NCI-H1417 (cell line): Measurements from ENCODE around the gene ENOX2.
"Not testable (repeated sequence)": the region's sequence is repeated elsewhere in the genome, so short reads cannot be mapped to it uniquely, and the experiment has no call there.

ENCODE experiments used
- DNase-seq, 3 experiments: peaks; one replicate each; lab custom pipeline; 2025; lab: John Stamatoyannopoulos, UW

The ENOX2 gene

DNA sequence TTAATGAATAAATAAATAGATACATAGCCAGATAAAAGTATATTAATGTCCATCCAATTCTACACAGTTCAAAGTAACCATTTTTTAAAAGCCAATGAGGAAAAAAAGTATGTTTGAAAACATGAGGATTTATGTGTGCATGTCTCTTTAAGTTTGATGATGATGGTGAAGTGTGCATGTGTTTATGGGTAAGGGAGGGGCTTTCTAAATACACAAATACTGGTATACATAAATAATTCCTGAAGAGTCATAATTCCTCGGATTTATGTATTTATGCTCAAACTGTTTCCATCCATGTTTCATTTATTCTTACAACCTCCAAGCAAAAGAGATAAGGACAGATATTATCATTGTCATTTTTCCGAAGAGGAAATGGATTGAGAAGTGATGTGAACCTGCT lies 75.4 kb downstream of the ENOX2 start:
- no peak for DNase-seq

DNA sequence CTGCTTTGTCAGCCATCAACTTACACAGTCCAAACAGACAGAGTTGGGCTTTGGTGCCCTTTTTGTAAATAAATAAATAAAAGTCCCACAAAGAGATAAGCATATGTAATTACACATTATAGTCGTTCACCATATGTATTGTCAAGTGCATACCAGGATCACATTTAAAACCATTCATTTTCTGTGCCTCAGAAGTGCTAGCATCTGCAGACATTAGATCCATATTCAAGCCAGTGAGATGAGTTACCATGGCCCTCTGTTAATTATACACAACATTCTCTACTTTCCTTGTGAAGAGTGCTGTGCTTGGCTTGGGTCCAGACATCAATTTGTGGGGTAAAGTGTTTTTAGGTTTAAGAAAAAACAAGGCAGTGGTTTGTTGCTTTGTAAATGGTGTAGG lies 76.8 kb downstream of the ENOX2 start:
- DNase-seq: peak; percentile 43 to 84 (median 79)

DNA sequence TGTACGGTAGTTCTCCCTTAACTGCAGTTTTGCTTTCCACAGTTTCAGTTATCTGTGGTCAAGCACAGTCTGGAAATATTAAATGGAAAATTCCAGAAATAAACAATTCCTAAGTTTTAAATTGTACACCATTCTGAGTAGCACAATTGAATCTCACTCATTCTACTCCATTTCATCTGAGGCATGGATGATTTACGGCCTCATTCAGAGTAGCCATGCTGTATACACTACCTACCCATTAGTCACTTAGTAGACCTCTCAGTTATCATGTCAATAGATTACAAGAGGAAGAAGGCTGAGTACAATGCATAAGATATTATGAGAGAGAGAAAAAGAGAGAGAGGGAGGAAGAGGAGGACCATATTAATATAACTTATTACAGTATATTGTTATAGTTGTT lies 77.5 kb downstream of the ENOX2 start:
- peak; percentile 14 to 71 (median 69) for DNase-seq

DNA sequence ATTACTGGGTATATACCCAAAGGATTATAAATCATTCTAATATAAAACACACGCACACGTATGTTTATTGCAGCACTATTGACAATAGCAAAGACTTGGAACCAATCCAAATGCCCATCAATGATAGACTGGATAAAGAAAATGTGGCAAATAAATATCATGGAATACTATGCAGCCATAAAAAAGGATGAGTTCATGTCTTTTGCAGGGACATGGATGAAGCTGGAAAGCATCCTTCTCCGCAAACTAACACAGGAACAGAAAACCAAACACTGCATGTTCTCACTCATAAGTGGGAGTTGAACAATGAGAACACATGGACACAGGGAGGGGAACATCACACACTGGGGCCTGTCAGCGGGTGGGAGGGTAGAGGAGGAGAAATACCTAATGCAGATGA lies 83.6 kb downstream of the ENOX2 start:
- not testable (repeated sequence) for DNase-seq

DNA sequence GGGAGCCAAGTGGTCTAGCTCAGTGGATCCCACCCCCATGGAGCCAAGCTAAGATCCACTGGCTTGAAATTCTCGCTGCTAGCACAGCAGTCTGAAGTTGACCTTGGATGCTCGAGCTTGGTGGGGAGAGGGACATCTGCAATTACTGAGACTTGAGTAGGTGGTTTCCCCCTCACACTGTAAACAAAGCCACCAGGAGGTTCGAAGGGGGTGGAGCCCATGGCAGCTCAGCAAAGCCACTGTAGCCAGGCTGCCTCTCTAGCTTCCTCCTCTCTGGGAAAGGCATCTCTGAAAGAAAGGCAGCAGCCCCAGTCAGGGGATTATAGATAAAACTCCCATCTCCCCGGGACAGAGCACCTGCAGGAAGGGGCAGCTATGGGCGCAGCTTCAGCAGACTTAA lies 89.1 kb downstream of the ENOX2 start:
- not testable (repeated sequence) for DNase-seq

DNA sequence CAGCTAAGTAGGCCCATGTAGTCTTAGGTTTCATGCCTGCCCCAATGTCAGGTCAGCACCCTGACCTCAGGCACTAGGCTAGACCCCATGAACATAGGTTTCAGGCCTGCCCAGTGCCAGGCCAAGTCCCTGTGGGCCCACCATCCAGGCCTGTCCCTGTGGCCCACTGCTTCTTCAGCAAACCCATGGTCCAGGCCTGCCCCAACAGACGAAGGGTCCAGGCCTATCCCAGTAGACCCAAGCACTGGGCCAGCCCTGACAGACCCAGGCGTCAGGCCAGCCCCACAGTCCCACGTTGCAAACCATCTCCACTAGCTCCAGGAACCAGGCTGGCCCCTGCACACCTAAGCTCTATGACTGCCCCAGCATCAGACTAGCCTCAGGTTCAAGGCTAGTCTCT lies 92.4 kb downstream of the ENOX2 start:
- no peak for DNase-seq

DNA sequence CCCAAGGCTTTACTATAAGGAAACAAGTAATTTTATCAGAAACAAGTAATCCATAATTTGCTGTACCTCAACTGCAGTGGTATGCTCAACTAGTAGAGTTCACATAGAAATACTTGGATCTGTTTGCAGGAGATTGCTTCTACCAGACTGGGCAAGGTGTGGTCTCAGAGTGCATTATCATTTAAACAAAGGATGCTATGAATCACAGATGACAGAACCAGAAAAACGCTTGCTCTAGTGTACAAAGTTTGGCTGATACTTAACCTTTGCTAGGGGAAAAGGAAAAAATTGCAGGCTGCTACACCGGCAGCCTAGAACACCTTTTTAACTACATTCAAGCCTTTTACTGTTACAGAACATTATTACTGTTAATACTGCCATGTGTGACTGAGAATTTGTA lies 97.1 kb downstream of the ENOX2 start:
- peak in 1 of 3 experiments; percentile 31 for DNase-seq

DNA sequence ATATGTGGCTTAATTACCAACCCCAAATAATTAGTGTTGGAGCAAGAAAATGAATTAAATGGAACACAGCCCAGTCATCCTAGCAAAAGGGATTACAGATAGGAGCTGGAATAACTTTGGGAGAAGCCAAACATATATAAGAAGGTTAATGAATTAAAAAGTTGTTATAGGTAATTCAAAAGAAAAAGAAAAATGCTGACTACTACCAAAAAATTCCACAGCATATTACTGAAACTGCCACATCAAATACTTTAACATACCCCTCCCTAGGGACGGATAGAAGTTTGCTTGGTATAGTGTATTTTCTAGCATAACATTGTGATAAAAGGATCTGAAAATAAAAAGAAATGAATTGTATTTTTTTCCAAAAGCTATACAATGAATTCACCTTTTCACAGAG lies 99.5 kb downstream of the ENOX2 start:
- DNase-seq: no peak

DNA sequence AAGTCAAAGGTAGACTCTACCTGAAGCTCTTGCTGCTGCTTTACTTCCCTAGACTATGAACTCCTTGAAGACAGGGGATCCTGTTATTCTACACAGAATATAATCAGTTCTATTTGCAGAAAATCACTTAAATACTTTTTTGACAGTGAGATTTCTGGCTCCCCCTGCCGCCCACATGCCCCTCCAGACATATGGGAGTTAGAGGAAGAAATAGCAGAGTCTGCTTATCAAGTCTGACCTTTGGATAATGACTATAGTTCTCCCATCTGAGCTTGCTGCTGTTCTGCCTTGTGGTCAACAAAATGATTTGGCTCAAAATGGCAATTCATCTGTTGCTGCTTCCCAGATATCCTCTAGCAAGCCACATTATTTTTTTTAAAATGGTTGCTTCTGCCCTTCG lies 101.1 kb downstream of the ENOX2 start:
- no peak for DNase-seq

DNA sequence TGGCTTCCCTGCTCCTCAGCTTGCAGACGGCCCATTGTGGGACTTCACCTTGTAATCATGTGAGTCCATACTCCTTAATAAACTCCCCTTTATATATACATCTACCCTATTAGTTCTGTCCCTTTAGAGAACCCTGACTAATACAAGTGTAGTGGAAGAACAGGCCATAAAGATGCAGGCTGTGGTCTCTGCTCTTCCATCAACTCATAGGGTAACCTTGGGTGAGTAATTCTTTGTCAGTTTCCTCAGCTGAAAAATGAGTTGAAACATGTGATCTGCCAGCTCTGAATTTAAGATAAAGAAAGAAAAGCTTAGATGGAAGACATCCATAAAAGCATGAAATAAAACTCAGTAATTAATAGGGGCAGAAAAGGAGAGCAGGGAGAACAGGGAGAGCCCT lies 103.6 kb downstream of the ENOX2 start:
- DNase-seq: no peak

DNA sequence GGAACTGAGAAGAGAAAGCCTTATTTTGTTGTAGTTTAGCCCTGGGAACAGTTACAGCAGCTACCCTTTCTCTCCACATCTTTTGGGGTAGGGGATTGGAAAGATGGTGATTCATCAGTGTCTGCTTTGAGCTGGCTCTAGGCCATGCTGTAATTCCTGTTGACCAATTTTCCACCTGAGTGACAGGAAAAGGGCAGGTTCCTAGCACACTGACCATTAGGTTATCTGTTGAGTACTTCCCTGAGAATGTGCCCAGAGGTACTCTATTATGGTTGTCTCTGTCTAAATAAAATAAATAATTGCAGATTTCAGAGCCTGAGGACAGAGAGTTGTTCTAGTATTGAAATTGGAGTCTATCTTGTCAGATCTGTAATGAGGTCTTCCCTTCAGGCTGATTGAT lies 109.0 kb downstream of the ENOX2 start:
- DNase-seq: peak in 2 of 3 experiments; percentile 47 to 82

DNA sequence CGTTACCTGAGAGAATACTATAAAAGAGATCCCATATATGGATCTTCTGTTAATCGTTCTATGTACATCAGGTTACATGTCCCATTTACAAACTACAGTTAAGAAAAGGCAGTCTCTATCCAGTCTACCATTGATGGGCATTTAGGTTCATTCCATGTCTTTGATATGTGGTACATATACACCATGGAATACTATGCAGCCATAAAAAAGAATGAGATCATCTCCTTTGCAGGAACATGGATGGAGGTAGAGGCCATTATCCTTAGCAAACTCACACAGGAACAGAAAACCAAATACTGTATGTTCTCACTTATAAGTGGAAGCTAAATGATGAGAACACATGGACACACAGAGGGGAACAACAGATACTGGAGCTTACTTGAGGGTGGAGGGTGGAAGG lies 111.1 kb downstream of the ENOX2 start:
- DNase-seq: not testable (repeated sequence)

DNA sequence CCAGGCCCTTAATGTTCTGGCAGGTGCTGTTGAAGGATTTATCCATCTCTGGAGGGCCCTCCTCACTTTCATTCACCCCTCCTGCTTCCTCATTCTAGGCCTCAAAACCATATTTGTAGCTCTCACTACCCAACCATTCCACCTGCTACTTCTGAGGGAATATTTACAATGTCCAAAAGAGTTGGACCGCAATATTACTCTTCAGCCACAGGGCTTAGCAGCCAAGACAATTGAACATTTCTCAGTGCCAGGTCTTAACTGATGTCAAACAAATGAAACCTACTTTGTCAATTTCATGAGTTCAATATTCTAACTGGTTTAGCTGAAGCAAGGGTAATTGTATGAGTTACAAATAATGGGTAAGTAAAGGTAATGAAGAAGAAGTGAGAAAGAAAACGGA lies 113.2 kb downstream of the ENOX2 start:
- DNase-seq: peak in 1 of 3 experiments; percentile 13

DNA sequence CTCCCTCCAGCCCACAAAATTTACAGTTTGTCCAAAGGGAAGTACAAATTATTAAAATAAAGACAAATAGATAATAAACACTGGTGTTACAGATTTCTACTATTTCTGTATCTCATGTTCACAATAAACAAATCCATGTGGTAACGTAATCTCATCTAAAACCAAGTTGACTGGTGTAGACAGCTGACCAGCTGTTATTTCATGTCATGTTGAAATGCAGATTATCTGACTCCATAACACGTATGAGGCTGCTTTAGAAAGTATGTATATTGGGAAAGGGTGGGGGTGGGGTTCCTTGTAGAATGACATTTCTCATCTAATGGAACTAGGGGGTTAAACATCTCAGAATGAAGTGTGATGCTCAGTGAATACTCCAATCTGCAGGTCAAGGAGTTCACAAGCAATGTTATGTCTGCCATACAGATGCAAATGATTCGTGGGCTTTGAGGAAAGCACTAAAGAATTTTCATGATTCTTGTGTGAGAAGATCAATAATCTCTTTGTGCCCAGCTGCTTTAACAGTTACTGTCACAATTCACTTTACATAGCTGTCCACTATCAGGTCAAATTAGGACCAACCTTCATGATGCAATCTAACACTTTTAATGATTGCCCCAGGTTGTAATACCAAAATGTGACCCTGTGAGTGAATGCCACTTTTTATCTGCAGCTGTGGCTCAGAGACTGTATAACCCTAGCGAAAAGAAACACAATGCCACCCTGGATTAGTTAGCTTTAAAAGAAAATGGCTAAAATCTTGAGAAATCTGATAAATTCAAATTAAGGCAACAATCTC lies 114.0 kb downstream of the ENOX2 start:
- DNase-seq: no peak

DNA sequence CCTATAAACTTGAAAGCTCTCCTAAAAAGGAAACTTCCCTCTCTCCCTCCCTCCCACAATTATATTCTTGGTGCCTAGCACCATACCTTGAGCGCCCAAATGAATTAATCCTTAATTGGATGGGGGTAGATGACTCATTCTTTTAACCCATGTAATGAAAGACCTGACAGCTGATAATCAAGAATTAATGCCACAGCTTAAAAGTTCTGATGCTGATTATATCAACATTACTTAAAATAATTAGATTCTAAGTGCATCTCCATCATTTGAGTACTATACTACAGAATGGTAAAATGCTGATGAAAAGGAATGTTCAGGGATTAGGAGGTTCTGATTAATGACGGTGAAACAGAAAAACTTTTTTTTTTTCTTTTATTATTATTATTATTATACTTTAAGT lies 117.0 kb downstream of the ENOX2 start:
- no peak for DNase-seq

DNA sequence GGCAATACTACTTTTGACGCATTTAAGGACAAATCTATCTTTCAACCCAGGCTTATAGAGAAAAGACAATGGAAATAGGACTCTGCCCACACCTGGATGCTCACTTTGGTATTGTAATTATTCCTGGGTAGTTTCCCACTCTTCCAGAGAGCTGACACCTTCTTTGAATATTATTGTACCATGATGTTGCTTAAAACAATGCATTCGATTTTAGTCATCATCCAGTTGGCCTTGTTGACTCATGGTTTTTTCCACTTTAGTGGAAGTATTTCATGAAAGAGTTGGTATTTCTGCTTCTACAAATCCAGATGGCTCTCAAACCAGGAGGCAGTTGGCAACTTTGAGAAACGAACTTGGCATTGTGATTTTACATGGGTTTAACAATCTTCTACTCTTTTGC lies 124.2 kb downstream of the ENOX2 start:
- DNase-seq: no peak

DNA sequence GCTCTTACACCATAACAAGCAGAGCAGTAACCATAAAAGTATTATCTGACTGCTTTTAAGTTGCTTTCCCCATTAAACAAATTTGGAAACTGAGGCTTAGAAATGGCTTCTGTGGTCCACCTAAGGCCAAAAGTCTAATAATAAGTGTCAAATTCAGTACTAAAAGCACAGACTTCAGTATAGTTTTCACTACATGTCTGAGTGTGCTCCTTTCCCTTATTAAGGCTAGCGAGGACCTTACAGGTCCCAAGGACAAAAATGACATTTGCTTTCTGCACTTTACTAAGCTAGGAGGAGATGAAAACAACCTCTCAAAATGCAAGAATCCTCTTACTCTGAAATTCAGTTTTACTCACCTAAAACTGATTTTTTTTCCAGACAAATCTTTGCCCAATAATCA lies 127.2 kb downstream of the ENOX2 start:
- no peak for DNase-seq

DNA sequence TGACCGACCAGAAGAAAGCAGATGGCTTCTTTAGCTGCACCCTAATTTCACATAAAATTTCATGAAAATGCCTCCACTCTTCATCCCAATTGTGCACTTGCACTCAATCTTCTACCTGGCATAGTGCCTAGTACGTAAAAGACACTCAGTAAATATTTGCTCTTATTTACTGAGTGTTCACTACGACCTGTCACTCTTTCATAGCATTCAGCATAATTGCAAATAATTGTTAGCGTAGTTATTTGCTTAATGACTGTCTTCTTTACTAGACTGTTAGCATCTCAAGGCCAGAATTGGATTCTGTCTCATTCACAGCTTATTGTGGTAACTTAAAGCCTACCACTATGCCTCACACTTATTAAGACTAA lies 130.2 kb downstream of the ENOX2 start:
- peak; percentile 58 to 91 (median 84) for DNase-seq

DNA sequence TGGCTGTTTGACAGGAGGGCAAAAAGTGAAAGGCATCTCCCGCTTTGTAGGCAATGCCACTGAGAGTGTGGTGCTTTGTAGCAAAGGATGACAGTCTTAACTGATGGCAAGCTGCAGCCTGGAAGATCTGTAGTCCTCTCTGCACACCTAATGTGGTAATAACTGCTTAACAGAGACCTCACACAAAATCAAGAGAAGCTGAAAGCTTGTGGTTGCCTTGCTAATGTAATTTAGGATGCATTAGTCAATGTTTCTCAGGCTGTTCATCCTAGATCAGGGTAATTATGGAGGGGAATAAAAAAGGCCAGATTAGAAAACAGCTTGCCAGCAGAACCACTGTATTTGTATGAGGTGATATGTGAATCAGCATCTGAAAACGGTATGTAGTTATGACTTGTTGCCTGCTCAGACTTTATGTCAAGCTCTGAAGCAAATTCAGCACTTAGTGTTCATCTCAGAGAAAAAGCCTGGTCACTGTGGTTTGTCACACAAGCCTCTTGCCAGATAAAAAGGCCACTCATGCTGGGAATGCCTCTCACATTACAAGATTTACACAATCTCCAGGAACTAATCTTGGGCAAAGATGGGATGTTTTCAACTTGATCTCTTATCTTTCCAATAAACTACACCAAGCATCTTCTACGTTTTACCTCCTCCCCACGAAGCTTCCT lies 130.8 kb downstream of the ENOX2 start:
- peak; percentile 58 to 87 (median 85) for DNase-seq

DNA sequence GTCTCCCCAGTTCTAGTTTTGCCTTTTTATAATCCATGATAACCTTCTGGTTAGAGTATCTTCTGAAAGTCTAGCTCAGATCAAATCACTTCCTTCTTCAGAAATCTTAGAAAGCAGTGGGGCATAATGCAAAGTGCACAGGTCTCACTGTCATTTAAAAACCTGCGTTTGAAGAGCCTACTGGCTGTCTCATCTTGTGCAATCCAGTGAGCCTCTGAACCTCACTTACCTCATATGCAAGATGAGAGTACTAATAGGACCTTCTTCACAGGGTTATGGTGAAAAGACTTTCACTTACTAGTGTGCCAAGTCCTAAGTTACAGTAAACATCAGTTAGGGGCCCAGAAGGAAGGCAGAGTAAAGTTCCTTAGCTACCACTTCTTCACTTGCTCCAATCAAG lies 131.4 kb downstream of the ENOX2 start:
- DNase-seq: no peak

DNA sequence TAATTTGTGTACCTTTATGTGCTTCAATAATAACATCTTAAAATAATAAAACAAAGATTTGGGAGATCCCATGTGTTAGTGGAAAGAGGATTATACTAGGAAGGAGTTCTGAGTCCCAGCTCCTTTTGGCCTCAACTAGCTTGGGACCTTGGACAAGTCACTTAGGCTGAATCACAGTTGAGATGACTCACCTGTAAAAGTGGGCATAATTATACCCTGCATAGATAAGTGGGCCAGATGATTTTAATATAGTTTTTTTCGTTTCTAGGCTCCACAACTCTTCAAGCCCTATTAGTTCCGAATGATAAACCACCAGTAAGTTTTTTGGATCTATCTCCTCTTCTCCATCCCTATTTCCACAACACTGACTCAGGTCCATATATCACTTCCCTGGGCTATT lies 131.8 kb downstream of the ENOX2 start:
- no peak for DNase-seq

DNA sequence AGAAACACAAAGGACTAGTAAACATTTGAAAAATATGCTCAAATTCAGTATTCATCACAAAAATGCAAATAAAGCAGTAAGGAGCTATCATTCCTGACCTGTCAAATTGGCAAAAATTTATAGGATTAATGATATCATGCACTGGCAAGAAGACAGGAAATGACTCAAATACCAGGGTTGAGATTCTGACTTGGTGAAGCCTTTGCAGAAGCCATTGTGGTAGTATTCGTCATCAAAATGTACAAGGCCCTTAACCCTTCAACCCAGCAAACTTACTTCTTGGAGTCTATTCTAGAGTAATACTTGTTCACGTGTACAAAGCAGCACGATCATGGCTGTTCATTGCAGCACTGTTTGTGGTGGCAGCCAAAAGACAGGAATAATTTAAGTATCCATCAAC lies 132.4 kb downstream of the ENOX2 start:
- DNase-seq: no peak

DNA sequence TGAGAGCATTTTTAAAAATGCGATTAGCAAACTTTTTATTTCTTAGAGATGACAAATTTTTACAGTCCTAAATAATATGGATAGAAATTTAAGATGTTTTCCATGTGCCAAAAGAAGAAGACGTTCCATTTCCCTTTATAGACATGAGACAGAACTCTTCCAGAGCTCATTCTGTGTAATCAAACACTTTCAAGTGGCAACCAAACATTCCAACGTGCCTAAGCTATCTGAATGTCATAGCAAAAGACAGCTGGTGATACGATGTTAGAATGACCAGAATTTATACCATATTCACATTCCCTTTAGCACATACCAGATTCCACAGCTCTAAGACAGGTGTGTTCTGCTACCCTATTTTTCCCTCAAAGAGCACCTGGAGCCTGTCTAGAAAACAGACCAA lies 133.2 kb downstream of the ENOX2 start:
- DNase-seq: no peak

DNA sequence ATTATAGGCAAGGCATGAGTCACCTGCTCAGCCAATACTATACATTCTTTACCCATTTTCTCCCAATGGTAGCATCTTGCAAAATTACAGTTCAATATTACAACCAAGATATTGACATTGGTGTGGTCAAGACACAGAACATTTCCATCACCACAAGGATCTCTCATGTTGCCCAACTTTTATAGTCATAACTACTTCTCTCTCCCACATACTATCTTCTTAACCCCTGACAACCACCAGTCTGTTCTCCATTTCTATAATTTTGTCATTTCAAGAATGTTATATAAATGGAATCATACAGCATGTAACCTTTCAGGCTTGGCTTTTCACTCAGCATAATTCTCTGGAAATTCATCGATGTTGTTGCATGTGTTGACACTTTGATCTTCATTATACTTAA lies 144.9 kb downstream of the ENOX2 start:
- no peak for DNase-seq
